H1 (cell line): Measurements from ENCODE around the gene TOR1AIP1. TPM values are rescaled to one million over a fixed set of nuclear protein-coding genes. Genes with fewer than 3 reads are reported as not detected.

Experiments used
- CTCF ChIA-PET: fragments of 300-600 bp; sonication (Branson Sonifier 250); formaldehyde crosslinking; loops from one replicate; lab custom pipeline; 2021; ENCODE audit not compliant: partially characterized antibody; lab: Charles Lee
- POLR2A ChIA-PET: fragments of 300-600 bp; sonication (Branson Sonifier 250); formaldehyde crosslinking; loops from one replicate; lab custom pipeline; 2021; ENCODE audit warnings: inconsistent platforms; ENCODE audit not compliant: partially characterized antibody; lab: Charles Lee
- DNase-seq, 2 experiments: peaks; one replicate each; pipeline versions ENCODE4 v3.0.0 to v3.0.0-alpha.2; 2010 to 2022; ENCODE audit warnings: low spot score in 2 of 2, low read depth in 1 of 2, mixed read lengths in 1 of 2
- FAIRE-seq: peaks from 2 replicates; lab custom pipeline; 2011; peaks lifted over from hg19 to GRCh38; lab: Jason Lieb, UNC
- H2AFZ ChIP-seq: 2 replicates; pipeline ENCODE4 v1.8.1; 2012; ENCODE audit warnings: low read length, inconsistent platforms
- H2AK5ac ChIP-seq: 2 replicates; pipeline ENCODE4 v1.6.1; 2013; ENCODE audit warnings: low read depth, low read length
- H2BK120ac ChIP-seq: replicated peaks from 2 replicates; pipeline ENCODE3; 2013; ENCODE audit warnings: low read depth, low read length, inconsistent platforms
- H2BK12ac ChIP-seq: 2 replicates; pipeline ENCODE4 v1.6.1; 2013; ENCODE audit warnings: low read depth, low read length
- H2BK15ac ChIP-seq: 2 replicates; pipeline ENCODE4 v1.6.1; 2013; ENCODE audit warnings: low read length
- H2BK20ac ChIP-seq: 2 replicates; pipeline ENCODE4 v1.6.1; 2013; ENCODE audit warnings: low read length
- H2BK5ac ChIP-seq: 2 replicates; pipeline ENCODE4 v1.6.1; 2013; ENCODE audit warnings: low read depth, low read length
- H3K14ac ChIP-seq: 2 replicates; pipeline ENCODE4 v1.6.1; 2013; ENCODE audit warnings: inconsistent platforms; ENCODE audit not compliant: insufficient read length
- H3K18ac ChIP-seq: 2 replicates; pipeline ENCODE4 v1.6.1; 2013; ENCODE audit warnings: low read length; ENCODE audit errors: extremely low read depth
- H3K23ac ChIP-seq: 2 replicates; pipeline ENCODE4 v1.6.1; 2013; ENCODE audit warnings: inconsistent platforms; ENCODE audit not compliant: insufficient read length
- H3K23me2 ChIP-seq: 2 replicates; pipeline ENCODE4 v1.6.1; 2013; ENCODE audit warnings: low read depth, low read length
- H3K27ac ChIP-seq: 2 replicates; pipeline ENCODE4 v1.6.1; 2011; ENCODE audit warnings: low read depth, low read length, inconsistent platforms
- H3K27me3 ChIP-seq, 4 experiments: replicated peaks in 1 of 4; 1 replicate in 1 of 4; 2 replicates in 3 of 4; pipeline versions ENCODE4 v1.6.1 to v1.8.1; 2011 to 2013; ENCODE audit warnings: low read length in 3 of 4, mild to moderate bottlenecking in 3 of 4, inconsistent platforms in 2 of 4, mixed read lengths in 2 of 4, moderate library complexity in 1 of 4; ENCODE audit not compliant: control insufficient read depth in 3 of 4, insufficient read depth in 3 of 4; ENCODE audit errors: extremely low read depth in 1 of 4
- H3K36me3 ChIP-seq, 4 experiments: 2 replicates each; pipeline versions ENCODE4 v1.6.1 to v1.8.1; 2011 to 2013; ENCODE audit warnings: mild to moderate bottlenecking in 4 of 4, low read length in 3 of 4, moderate library complexity in 2 of 4, control low read depth in 1 of 4, inconsistent platforms in 1 of 4; ENCODE audit not compliant: insufficient read depth in 4 of 4, control insufficient read depth in 2 of 4
- H3K4ac ChIP-seq: replicated peaks from 2 replicates; pipeline ENCODE3; 2013; ENCODE audit warnings: low read length, low read depth, mixed read lengths, inconsistent platforms; ENCODE audit not compliant: insufficient read length
- H3K4me1 ChIP-seq, 4 experiments: replicated peaks in 1 of 4; 1 replicate in 1 of 4; 2 replicates in 3 of 4; pipeline versions ENCODE4 v1.6.1 to v1.8.1; 2011 to 2013; ENCODE audit warnings: low read length in 3 of 4, inconsistent platforms in 2 of 4, mixed read lengths in 1 of 4; ENCODE audit not compliant: insufficient read depth in 4 of 4, control insufficient read depth in 3 of 4
- H3K4me2 ChIP-seq, 2 experiments: 2 replicates each; pipeline versions ENCODE4 v1.6.1 to v1.8.1; 2011 to 2013; ENCODE audit warnings: low read depth in 2 of 2, low read length in 2 of 2, control low read depth in 1 of 2, inconsistent platforms in 1 of 2, mild to moderate bottlenecking in 1 of 2; ENCODE audit not compliant: insufficient read depth in 1 of 2
- H3K4me3 ChIP-seq, 4 experiments: fragments of 200-600, 300-600 bp in 1 of 4; sonication (generic), shearing (Covaris generic), sonication (Bioruptor Twin) in 1 of 4; 2 replicates each; pipeline versions ENCODE4 v1.5.1 to v1.8.1; 2011 to 2016; ENCODE audit warnings: low read length in 4 of 4, low read depth in 3 of 4, control low read depth in 2 of 4, inconsistent platforms in 2 of 4, mild to moderate bottlenecking in 2 of 4, mixed read lengths in 1 of 4, moderate library complexity in 1 of 4; ENCODE audit not compliant: insufficient read depth in 2 of 4; ENCODE audit errors: extremely low read depth in 1 of 4
- H3K56ac ChIP-seq: replicated peaks from 2 replicates; pipeline ENCODE3; 2013; ENCODE audit warnings: low read depth, mild to moderate bottlenecking, mixed read lengths, low read length, inconsistent platforms; ENCODE audit not compliant: insufficient read length
- H3K79me1 ChIP-seq: 2 replicates; pipeline ENCODE4 v1.6.1; 2013; ENCODE audit warnings: low read depth, low read length, control low read depth
- H3K79me2 ChIP-seq, 2 experiments: 2 replicates each; pipeline versions ENCODE4 v1.6.1 to v1.8.1; 2012 to 2013; ENCODE audit warnings: low read length in 2 of 2, mild to moderate bottlenecking in 2 of 2, inconsistent platforms in 1 of 2; ENCODE audit not compliant: insufficient read depth in 2 of 2, control insufficient read depth in 1 of 2
- H3K9ac ChIP-seq, 4 experiments: replicated peaks in 1 of 4; 1 replicate in 1 of 4; 2 replicates in 3 of 4; pipeline versions ENCODE4 v1.6.1 to v1.8.1; 2011 to 2013; ENCODE audit warnings: low read depth in 3 of 4, low read length in 3 of 4, control low read depth in 2 of 4, mild to moderate bottlenecking in 2 of 4, moderate library complexity in 2 of 4, inconsistent platforms in 1 of 4; ENCODE audit errors: extremely low read depth in 1 of 4
- H3K9me3 ChIP-seq, 2 experiments: 2 replicates each; pipeline versions ENCODE4 v1.6.1 to v1.8.1; 2012 to 2013; ENCODE audit warnings: mild to moderate bottlenecking in 2 of 2, moderate library complexity in 2 of 2, control low read depth in 1 of 2, inconsistent platforms in 1 of 2, low read depth in 1 of 2, low read length in 1 of 2, mixed read lengths in 1 of 2; ENCODE audit not compliant: insufficient read depth in 2 of 2
- H4K20me1 ChIP-seq, 2 experiments: replicated peaks in 1 of 2; 2 replicates each; pipeline versions ENCODE3 to v1.8.1; 2011 to 2013; ENCODE audit warnings: inconsistent platforms in 2 of 2, low read length in 2 of 2, mild to moderate bottlenecking in 1 of 2; ENCODE audit not compliant: insufficient read depth in 2 of 2, control insufficient read depth in 1 of 2
- H4K5ac ChIP-seq: 2 replicates; pipeline ENCODE4 v1.6.1; 2013; ENCODE audit warnings: low read length, low read depth, mixed read lengths, inconsistent platforms; ENCODE audit not compliant: insufficient read length
- H4K8ac ChIP-seq: 2 replicates; pipeline ENCODE4 v1.8.0; 2013; ENCODE audit warnings: mild to moderate bottlenecking, moderate library complexity, low read length, inconsistent platforms; ENCODE audit not compliant: insufficient read depth; ENCODE audit errors: extremely low read depth
- H4K91ac ChIP-seq: replicated peaks from 2 replicates; pipeline ENCODE3; 2013; ENCODE audit warnings: low read length, mixed read lengths, inconsistent platforms; ENCODE audit not compliant: insufficient read length
- BACH1 ChIP-seq: IDR thresholded peaks from 2 replicates; pipeline ENCODE4 v1.6.1; 2012; ENCODE audit warnings: low read length, improper control_type of control experiment
- CBX8 ChIP-seq: fragments of 300-800, 300-1000 bp; sonication (generic); IDR thresholded peaks from 2 replicates; pipeline ENCODE4 v1.7.1; 2016; ENCODE audit warnings: low read depth, low read length, borderline replicate concordance
- CHD2 ChIP-seq: IDR thresholded peaks from 2 replicates; pipeline ENCODE4 v1.6.1; 2012; ENCODE audit warnings: low read length, improper control_type of control experiment
- EZH2 ChIP-seq: fragments of 200-600 bp; sonication (generic); IDR thresholded peaks from 2 replicates; pipeline ENCODE4 v1.7.1; 2012; ENCODE audit warnings: low read depth, mild to moderate bottlenecking, moderate library complexity, low read length, inconsistent platforms; ENCODE audit not compliant: severe bottlenecking
- HDAC6 ChIP-seq: IDR thresholded peaks from one replicate; pipeline ENCODE4 v1.7.1; 2012; ENCODE audit warnings: low read depth, mild to moderate bottlenecking, inconsistent platforms, low read length, moderate library complexity
- MAX ChIP-seq: IDR thresholded peaks from 2 replicates; pipeline ENCODE4 v1.6.1; 2012; ENCODE audit warnings: inconsistent platforms
- WGBS, 2 experiments: shearing (Covaris generic) in 1 of 2; methylation state at CpG; one replicate each; pipeline versions ENCODE4 v1.1.6 to v1.1.7; 2013 to 2015; ENCODE audit warnings: low lambda C conversion rate in 2 of 2, mixed read lengths in 2 of 2, inconsistent platforms in 1 of 2, low coverage in 1 of 2, missing lambda C conversion rate in 1 of 2; ENCODE audit not compliant: insufficient replicate concordance in 2 of 2, insufficient coverage in 1 of 2, insufficient read length in 1 of 2; ENCODE audit errors: extremely low coverage in 1 of 2, missing lambda C conversion rate in 1 of 2; 5-methylcytosine and 5-hydroxymethylcytosine counted together
- polyA plus RNA-seq, 7 experiments: library from polyadenylated mRNA; depleted of rRNA in 3 of 7; stranded (reverse) in 5 of 7; unstranded in 2 of 7; fragments of >200 nt in 5 of 7; fragments of 200-250 nt in 2 of 7; gene quantifications; 1 replicate in 5 of 7; 2 replicates in 1 of 7; 4 replicates in 1 of 7; pipeline versions ENCODE4 v1.2.1 to v1.2.3, GENCODE V29; 2011 to 2013; ENCODE audit warnings: missing spikeins in 2 of 7, mixed read lengths in 2 of 7
- total RNA-seq: library from RNA; stranded (reverse); fragmentation: NEBNext Ultra II Directional; extraction: Animal tissue kit (Norgen Biotek cat#: 25700); gene quantifications from 2 replicates; pipeline ENCODE4 v1.2.1, GENCODE V29; 2021

The TOR1AIP1 gene
- total and polyA plus RNA-seq, 2 of the 8 experiments (the other 6 are each of a cell fraction or from before 2014, with no cell fraction given) = 5.7 to 22.8 TPM

DNA sequence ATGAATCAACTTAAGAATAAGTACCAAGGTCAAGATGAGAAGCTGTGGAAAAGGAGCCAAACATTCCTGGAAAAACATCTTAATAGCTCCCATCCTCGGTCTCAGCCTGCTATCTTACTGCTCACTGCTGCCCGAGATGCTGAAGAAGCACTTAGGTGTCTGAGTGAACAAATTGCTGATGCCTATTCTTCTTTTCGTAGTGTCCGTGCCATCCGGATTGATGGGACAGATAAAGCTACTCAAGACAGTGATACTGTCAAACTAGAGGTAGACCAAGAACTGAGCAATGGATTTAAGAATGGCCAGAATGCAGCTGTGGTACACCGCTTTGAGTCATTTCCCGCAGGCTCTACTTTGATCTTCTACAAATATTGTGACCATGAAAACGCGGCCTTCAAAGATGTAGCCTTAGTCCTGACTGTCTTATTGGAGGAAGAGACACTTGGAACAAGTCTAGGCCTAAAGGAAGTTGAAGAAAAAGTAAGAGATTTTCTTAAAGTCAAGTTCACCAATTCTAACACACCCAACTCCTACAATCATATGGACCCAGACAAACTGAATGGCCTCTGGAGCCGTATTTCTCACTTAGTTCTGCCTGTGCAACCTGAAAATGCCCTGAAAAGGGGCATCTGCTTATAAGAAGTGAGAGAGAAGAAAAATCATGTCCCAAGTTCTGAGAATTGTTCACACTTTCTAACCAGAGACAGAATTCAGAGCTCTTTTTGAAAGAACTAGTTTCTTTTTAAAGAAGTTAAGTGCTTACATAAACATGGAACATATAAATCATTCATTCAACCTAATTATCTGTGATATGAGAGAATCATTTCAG is 35.7 kb downstream of the TOR1AIP1 start:
- Histone ChIP-seq H2BK15ac (no peak overlapping the region), H3K14ac (no peak overlapping the region), H3K4me2 (no peak overlapping the region), H3K79me2 (no peaks in the 10 kb centered on the region), H3K79me1 (no peaks in the 10 kb centered on the region), H2BK120ac (no peak overlapping the region), H2AK5ac (no peak overlapping the region), H3K23me2 (no peaks in the 10 kb centered on the region), H3K18ac (no peak overlapping the region), H3K27me3 (no peaks in the 10 kb centered on the region), H3K9ac (no peak overlapping the region), H4K20me1 (peaks cover 0 to 1% of the 10 kb centered on the region in 2 experiments), H4K5ac (no peak overlapping the region), H3K36me3 (peaks cover 2 to 15% (median 9%) of the 10 kb centered on the region in 4 experiments; a peak in 4 of 8 replicates), H4K8ac (no peak overlapping the region), H3K4me1 (peaks cover 0 to 12% (median 3%) of the 10 kb centered on the region in 4 experiments; a peak in 2 of 7 replicates), H3K4ac (no peak overlapping the region), H3K56ac (no peak overlapping the region), H3K4me3 (no peak overlapping the region), H2BK12ac (no peak overlapping the region), H4K91ac (no peak overlapping the region), H3K9me3 (no peaks in the 10 kb centered on the region), H2BK20ac (no peak overlapping the region), H2AFZ (no peak overlapping the region), H3K23ac (no peak overlapping the region), H2BK5ac (no peak overlapping the region), H3K27ac (no peak overlapping the region)
- CTCF ChIA-PET = interaction anchor here (1.1 kb wide), 2 partner anchors 60 to 108 kb away, joined by 3 read pairs; no protein-coding TSS in a partner anchor
- DNase-seq = no peak
- POLR2A ChIA-PET = interaction anchor here (0.6 kb wide), 1 partner anchor 642 kb away, joined by 3 read pairs; no protein-coding TSS in a partner anchor
- no peak for TF ChIP-seq EZH2
- no peak for TF ChIP-seq CBX8
- no peak for TF ChIP-seq BACH1
- no peak for TF ChIP-seq CHD2
- TF ChIP-seq HDAC6 = no peak
- TF ChIP-seq MAX = no peak
- no peak for FAIRE-seq
- WGBS, 2 experiments = 84% methylated on average over 10 of the region's 10 CpGs; no CpG with 5 or more reads in 1 of the 2 experiments
